ENCODE results near the gene ULK3.

The ULK3 gene

GRCh38 chr15:74873756-74874424 is 30.9 kb upstream of the ULK3 start (continued):
- TF ChIP-seq, protein P1, sequence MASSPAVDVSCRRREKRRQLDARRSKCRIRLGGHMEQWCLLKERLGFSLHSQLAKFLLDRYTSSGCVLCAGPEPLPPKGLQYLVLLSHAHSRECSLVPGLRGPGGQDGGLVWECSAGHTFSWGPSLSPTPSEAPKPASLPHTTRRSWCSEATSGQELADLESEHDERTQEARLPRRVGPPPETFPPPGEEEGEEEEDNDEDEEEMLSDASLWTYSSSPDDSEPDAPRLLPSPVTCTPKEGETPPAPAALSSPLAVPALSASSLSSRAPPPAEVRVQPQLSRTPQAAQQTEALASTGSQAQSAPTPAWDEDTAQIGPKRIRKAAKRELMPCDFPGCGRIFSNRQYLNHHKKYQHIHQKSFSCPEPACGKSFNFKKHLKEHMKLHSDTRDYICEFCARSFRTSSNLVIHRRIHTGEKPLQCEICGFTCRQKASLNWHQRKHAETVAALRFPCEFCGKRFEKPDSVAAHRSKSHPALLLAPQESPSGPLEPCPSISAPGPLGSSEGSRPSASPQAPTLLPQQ (tag by site-specific recombination; IDR thresholded peaks at IDR 0.05): no peak
- TF ChIP-seq ZBTB7A (tag by site-specific recombination; IDR thresholded peaks at IDR 0.05; ENCODE audit: low read depth): no peak
- no peak for TF ChIP-seq ZNF157 (tag by site-specific recombination; IDR thresholded peaks at IDR 0.05)
- no peak for TF ChIP-seq ZNF585B (tag by site-specific recombination; IDR thresholded peaks at IDR 0.05)
- TF ChIP-seq SCRT1 (tag by site-specific recombination; IDR thresholded peaks at IDR 0.05; ENCODE audit: borderline replicate concordance): no peak
- TF ChIP-seq, protein P2, sequence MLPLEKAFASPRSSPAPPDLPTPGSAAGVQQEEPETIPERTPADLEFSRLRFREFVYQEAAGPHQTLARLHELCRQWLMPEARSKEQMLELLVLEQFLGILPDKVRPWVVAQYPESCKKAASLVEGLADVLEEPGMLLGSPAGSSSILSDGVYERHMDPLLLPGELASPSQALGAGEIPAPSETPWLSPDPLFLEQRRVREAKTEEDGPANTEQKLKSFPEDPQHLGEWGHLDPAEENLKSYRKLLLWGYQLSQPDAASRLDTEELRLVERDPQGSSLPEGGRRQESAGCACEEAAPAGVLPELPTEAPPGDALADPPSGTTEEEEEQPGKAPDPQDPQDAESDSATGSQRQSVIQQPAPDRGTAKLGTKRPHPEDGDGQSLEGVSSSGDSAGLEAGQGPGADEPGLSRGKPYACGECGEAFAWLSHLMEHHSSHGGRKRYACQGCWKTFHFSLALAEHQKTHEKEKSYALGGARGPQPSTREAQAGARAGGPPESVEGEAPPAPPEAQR (tag by site-specific recombination; IDR thresholded peaks at IDR 0.05): no peak
- TF ChIP-seq PRDM4 (tag by site-specific recombination; IDR thresholded peaks at IDR 0.05): no peak
- TF ChIP-seq MYNN (tag by site-specific recombination; IDR thresholded peaks at IDR 0.05; ENCODE audit: borderline replicate concordance): no peak
- no peak for TF ChIP-seq ZNF626 (tag by site-specific recombination; IDR thresholded peaks at IDR 0.05)
- TF ChIP-seq ZNF394 (tag by site-specific recombination; IDR thresholded peaks at IDR 0.05; ENCODE audit: borderline replicate concordance): no peak
- no peak for TF ChIP-seq ZNF426 (tag by site-specific recombination; IDR thresholded peaks at IDR 0.05)
- TF ChIP-seq ZNF112 (tag by site-specific recombination; IDR thresholded peaks at IDR 0.05): no peak
- no peak for TF ChIP-seq ZNF830 (tag by site-specific recombination; IDR thresholded peaks at IDR 0.05; ENCODE audit: low read depth)
- peak; percentile 88 for TF ChIP-seq ZBTB17 (tag by site-specific recombination; IDR thresholded peaks at IDR 0.05)
- TF ChIP-seq, protein P3, sequence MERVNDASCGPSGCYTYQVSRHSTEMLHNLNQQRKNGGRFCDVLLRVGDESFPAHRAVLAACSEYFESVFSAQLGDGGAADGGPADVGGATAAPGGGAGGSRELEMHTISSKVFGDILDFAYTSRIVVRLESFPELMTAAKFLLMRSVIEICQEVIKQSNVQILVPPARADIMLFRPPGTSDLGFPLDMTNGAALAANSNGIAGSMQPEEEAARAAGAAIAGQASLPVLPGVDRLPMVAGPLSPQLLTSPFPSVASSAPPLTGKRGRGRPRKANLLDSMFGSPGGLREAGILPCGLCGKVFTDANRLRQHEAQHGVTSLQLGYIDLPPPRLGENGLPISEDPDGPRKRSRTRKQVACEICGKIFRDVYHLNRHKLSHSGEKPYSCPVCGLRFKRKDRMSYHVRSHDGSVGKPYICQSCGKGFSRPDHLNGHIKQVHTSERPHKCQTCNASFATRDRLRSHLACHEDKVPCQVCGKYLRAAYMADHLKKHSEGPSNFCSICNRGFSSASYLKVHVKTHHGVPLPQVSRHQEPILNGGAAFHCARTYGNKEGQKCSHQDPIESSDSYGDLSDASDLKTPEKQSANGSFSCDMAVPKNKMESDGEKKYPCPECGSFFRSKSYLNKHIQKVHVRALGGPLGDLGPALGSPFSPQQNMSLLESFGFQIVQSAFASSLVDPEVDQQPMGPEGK (tag by site-specific recombination; IDR thresholded peaks at IDR 0.05): peak; percentile 70; the same call in 1 of the 2 replicates
- no peak for TF ChIP-seq ZNF292 (tag by site-specific recombination; IDR thresholded peaks at IDR 0.05; ENCODE audit: borderline replicate concordance, low read depth)
- no peak for TF ChIP-seq ZSCAN30 (tag by site-specific recombination; IDR thresholded peaks at IDR 0.05)
- TF ChIP-seq ZNF155 (tag by site-specific recombination; IDR thresholded peaks at IDR 0.05): no peak
- TF ChIP-seq, protein P4, sequence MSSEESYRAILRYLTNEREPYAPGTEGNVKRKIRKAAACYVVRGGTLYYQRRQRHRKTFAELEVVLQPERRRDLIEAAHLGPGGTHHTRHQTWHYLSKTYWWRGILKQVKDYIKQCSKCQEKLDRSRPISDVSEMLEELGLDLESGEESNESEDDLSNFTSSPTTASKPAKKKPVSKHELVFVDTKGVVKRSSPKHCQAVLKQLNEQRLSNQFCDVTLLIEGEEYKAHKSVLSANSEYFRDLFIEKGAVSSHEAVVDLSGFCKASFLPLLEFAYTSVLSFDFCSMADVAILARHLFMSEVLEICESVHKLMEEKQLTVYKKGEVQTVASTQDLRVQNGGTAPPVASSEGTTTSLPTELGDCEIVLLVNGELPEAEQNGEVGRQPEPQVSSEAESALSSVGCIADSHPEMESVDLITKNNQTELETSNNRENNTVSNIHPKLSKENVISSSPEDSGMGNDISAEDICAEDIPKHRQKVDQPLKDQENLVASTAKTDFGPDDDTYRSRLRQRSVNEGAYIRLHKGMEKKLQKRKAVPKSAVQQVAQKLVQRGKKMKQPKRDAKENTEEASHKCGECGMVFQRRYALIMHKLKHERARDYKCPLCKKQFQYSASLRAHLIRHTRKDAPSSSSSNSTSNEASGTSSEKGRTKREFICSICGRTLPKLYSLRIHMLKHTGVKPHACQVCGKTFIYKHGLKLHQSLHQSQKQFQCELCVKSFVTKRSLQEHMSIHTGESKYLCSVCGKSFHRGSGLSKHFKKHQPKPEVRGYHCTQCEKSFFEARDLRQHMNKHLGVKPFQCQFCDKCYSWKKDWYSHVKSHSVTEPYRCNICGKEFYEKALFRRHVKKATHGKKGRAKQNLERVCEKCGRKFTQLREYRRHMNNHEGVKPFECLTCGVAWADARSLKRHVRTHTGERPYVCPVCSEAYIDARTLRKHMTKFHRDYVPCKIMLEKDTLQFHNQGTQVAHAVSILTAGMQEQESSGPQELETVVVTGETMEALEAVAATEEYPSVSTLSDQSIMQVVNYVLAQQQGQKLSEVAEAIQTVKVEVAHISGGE (tag by site-specific recombination; conservative IDR thresholded peaks at IDR 0.05; ENCODE audit: low read depth): no peak
- TF ChIP-seq PRDM10 (tag by site-specific recombination; IDR thresholded peaks at IDR 0.05): peak; percentile 61; the same call in 1 of the 2 replicates
- no peak for TF ChIP-seq MEIS1 (CRISPR knock-in tag; IDR thresholded peaks at IDR 0.05; ENCODE audit: borderline replicate concordance)
- peak; percentile 63 for TF ChIP-seq PRDM1 (tag by site-specific recombination; IDR thresholded peaks at IDR 0.05)
- TF ChIP-seq TRIM28 (IDR thresholded peaks at IDR 0.05; ENCODE audit: borderline replicate concordance, low read length): no peak
- no peak for TF ChIP-seq ZNF274 (IDR thresholded peaks at IDR 0.05; ENCODE audit: low read length)
- TF ChIP-seq ZNF274 (tag by site-specific recombination; IDR thresholded peaks at IDR 0.05; ENCODE audit: borderline replicate concordance): no peak
